SK-N-SH (cell line): ENCODE measurements around the gene POLDIP3. TPM values are rescaled to one million over a fixed set of nuclear protein-coding genes. Genes with fewer than 3 reads are reported as not detected.
"Not testable (repeated sequence)": the region's sequence is repeated elsewhere in the genome, so short reads cannot be mapped to it uniquely, and the experiment has no call there.

Source experiments
- CTCF ChIA-PET: fragments of 300-600, 350-600 bp; formaldehyde crosslinking; extraction: SDS; loops from one replicate; lab custom pipeline; 2021; lab: Yijun Ruan, JAX
- POLR2A ChIA-PET: fragments of 350-600 bp; sonication (Branson Sonifier 250); formaldehyde crosslinking; extraction: SDS; loops from one replicate; lab custom pipeline; 2020; ENCODE audit warnings: antibody characterized with exemption, inconsistent platforms; lab: Yijun Ruan, JAX
- DNase-seq: peaks from one replicate; pipeline ENCODE4 v3.0.0; 2012
- H2AFZ ChIP-seq: fragments of 200-600 bp; sonication (generic); 2 replicates; pipeline ENCODE4 v1.8.1; 2016; ENCODE audit warnings: antibody characterized with exemption, mild to moderate bottlenecking, low read depth
- H3F3A ChIP-seq: fragments of 200-600 bp; sonication (generic); replicated peaks from 2 replicates; pipeline ENCODE3; 2016; ENCODE audit warnings: antibody characterized with exemption, mild to moderate bottlenecking; ENCODE audit not compliant: insufficient read depth
- H3K27ac ChIP-seq, 2 experiments: fragments of 200-500 bp in 1 of 2; fragments of 200-600 bp in 1 of 2; sonication (Bioruptor generic) in 1 of 2; sonication (generic), shearing (Covaris generic) in 1 of 2; 2 replicates each; pipeline versions ENCODE4 v1.5.1 to v1.6.1; 2014 to 2016; ENCODE audit warnings: low read depth in 2 of 2, inconsistent platforms in 1 of 2, low read length in 1 of 2, mild to moderate bottlenecking in 1 of 2, mixed read lengths in 1 of 2
- H3K27me3 ChIP-seq: fragments of 200-600 bp; sonication (generic), shearing (Covaris generic); 2 replicates; pipeline ENCODE4 v1.6.1; 2016; ENCODE audit warnings: mixed run types; ENCODE audit not compliant: insufficient read depth
- H3K36me3 ChIP-seq, 2 experiments: fragments of 200-500 bp in 1 of 2; fragments of 200-600 bp in 1 of 2; sonication (Bioruptor generic) in 1 of 2; sonication (generic) in 1 of 2; replicated peaks in 1 of 2; 2 replicates each; pipeline versions ENCODE3 to v1.5.1; 2014 to 2016; ENCODE audit warnings: low read length in 1 of 2, mild to moderate bottlenecking in 1 of 2; ENCODE audit not compliant: insufficient read depth in 2 of 2, control insufficient read depth in 1 of 2
- H3K4me1 ChIP-seq, 2 experiments: fragments of 200-500 bp in 1 of 2; fragments of 200-600 bp in 1 of 2; sonication (Bioruptor generic) in 1 of 2; sonication (generic), shearing (Covaris generic) in 1 of 2; 2 replicates each; pipeline versions ENCODE4 v1.5.1 to v1.6.1; 2014 to 2016; ENCODE audit warnings: low read depth in 1 of 2, low read length in 1 of 2, mixed run types in 1 of 2; ENCODE audit not compliant: insufficient read depth in 2 of 2, control insufficient read depth in 1 of 2
- H3K4me2 ChIP-seq: fragments of 200-600 bp; sonication (generic), shearing (Covaris generic); 2 replicates; pipeline ENCODE4 v1.6.1; 2017; ENCODE audit warnings: mixed run types
- H3K4me3 ChIP-seq, 2 experiments: fragments of 200-500 bp in 1 of 2; fragments of 200-600 bp in 1 of 2; sonication (Bioruptor generic) in 1 of 2; sonication (generic), shearing (Covaris generic) in 1 of 2; 2 replicates each; pipeline versions ENCODE4 v1.5.1 to v1.8.1; 2014 to 2016; ENCODE audit warnings: low read depth in 2 of 2, inconsistent platforms in 1 of 2, low read length in 1 of 2, mild to moderate bottlenecking in 1 of 2, mixed read lengths in 1 of 2, moderate library complexity in 1 of 2
- H3K79me2 ChIP-seq: fragments of 200-600 bp; sonication (generic); 2 replicates; pipeline ENCODE4 v1.8.1; 2017; ENCODE audit warnings: mild to moderate bottlenecking; ENCODE audit not compliant: insufficient read depth
- H3K9ac ChIP-seq: fragments of 200-600 bp; sonication (generic); 2 replicates; pipeline ENCODE4 v1.6.1; 2017; ENCODE audit warnings: mixed run types
- H3K9me2 ChIP-seq: fragments of 200-600 bp; sonication (generic); 2 replicates; pipeline ENCODE4 v1.6.1; 2017; ENCODE audit warnings: mixed run types
- H3K9me3 ChIP-seq: fragments of 200-600 bp; sonication (generic); 2 replicates; pipeline ENCODE4 v1.6.1; 2017; ENCODE audit warnings: mixed run types, mild to moderate bottlenecking, moderate library complexity
- H4K20me1 ChIP-seq: fragments of 200-600 bp; sonication (generic); 2 replicates; pipeline ENCODE4 v1.6.1; 2017; ENCODE audit warnings: mild to moderate bottlenecking, mixed run types; ENCODE audit not compliant: insufficient read depth
- MXI1 ChIP-seq: IDR thresholded peaks from 2 replicates; pipeline ENCODE4 v1.6.1; 2012; ENCODE audit warnings: mild to moderate bottlenecking, low read depth, low read length, improper control_type of control experiment
- NRF1 ChIP-seq: IDR thresholded peaks from 2 replicates; pipeline ENCODE4 v1.6.1; 2012; ENCODE audit warnings: low read depth, mild to moderate bottlenecking, low read length
- SMC3 ChIP-seq: IDR thresholded peaks from 2 replicates; pipeline ENCODE4 v1.6.1; 2012; ENCODE audit warnings: low read depth, low read length, improper control_type of control experiment
- TAF1 ChIP-seq: IDR thresholded peaks from 2 replicates; pipeline ENCODE4 v1.6.1; 2012; ENCODE audit warnings: low read depth, mild to moderate bottlenecking, low read length, moderate library complexity, borderline replicate concordance
- TEAD4 ChIP-seq: IDR thresholded peaks from 2 replicates; pipeline ENCODE4 v1.4.0; 2012; ENCODE audit warnings: mild to moderate bottlenecking, borderline replicate concordance; ENCODE audit not compliant: insufficient read depth
- YY1 ChIP-seq: IDR thresholded peaks from 2 replicates; pipeline ENCODE4 v1.4.0; 2012; ENCODE audit warnings: low read depth, mild to moderate bottlenecking
- WGBS: methylation state at CpG from one replicate; pipeline ENCODE4 v1.1.6; 2017; ENCODE audit warnings: low lambda C conversion rate; 5-methylcytosine and 5-hydroxymethylcytosine counted together
- polyA plus RNA-seq, 3 experiments: library from polyadenylated mRNA; depleted of rRNA; stranded (reverse); fragments of >200 nt; gene quantifications; 2 replicates each; pipeline ENCODE4 v1.2.3, GENCODE V29; 2012

Gene POLDIP3
- polyA plus RNA-seq, 1 of the 3 experiments (the other 2 are of a cell fraction): 18.8 TPM

DNA sequence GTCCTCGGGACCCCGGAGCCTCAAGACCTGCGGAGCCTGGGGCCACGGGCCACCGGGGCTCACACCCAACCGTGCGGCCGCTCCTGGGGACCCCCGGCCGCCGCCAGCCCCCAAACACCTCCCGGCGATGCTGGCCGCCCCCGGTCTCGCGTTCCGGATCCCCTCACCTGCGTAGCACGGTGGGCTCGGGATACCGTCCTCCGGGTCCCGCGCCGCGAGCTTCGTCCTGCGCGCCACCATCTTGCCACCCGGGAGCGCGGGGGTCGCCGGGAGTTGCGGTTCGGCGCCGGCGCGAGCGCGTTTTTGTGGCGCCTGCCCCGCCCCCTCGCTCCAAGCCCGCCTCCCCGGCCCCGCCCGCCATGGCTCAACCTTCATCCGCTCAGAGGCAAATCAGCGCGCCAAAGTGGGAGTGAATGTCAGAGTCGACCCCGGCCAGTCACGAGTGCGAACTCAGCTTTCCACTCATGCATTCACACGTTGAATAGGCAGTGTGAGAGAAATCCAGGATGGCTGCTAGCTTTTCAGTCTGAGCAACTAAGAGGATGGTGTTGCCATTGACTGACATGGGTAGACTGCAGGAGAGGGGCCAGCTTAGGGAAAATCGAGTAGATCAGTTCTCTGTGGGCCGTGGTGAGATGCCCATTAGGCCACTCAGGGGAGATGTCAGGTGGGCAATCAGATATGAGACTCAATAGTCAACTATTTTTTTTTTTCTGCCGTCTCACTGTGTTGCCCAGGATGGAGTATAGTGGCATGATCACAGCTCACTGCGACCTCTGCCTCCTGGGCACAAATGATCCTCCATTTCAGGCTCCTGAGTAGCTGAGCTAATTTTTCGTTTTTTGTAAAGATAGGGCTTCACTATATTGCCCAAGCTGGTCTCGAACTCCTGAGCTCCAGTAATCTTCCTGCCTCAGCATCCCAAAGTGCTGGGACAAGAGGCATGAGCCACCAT is 32.6 kb downstream of the POLDIP3 start:
- H3F3A ChIP-seq: no peaks in the 10 kb centered on the region
- H3K9ac ChIP-seq: peak overlapping the region; percentile 61; the same call in 1 of the 2 replicates
- H3K27ac ChIP-seq: no peak overlapping the region
- peak; percentile 87 for DNase-seq
- H3K9me3 ChIP-seq: no peaks in the 10 kb centered on the region
- no peaks in the 10 kb centered on the region for H3K79me2 ChIP-seq
- WGBS: 74% methylated on average over 4 of the region's 64 CpGs
- TF ChIP-seq TEAD4 (no peak), TAF1 (peak; percentile 36; the same call in 1 of the 2 replicates), SMC3 (no peak), YY1 (peak; percentile 78), MXI1 (0 out of 2 replicates have a peak, but pooled peaks have one; percentile 21), NRF1 (peak; percentile 58; the same call in 1 of the 2 replicates)
- TF ChIP-seq, all 33 proteins: peak for 4
- Histone ChIP-seq H3K4me1 (no peaks in the 10 kb centered on the region; a peak in 1 of 4 replicates), H4K20me1 (no peaks in the 10 kb centered on the region), H3K4me3 (peak overlapping the region; percentile 51 to 56; a peak in 3 of 4 replicates), H3K27me3 (no peaks in the 10 kb centered on the region), H3K9me2 (no peaks in the 10 kb centered on the region), H3K4me2 (peak overlapping the region; percentile 50; the same call in 1 of the 2 replicates), H3K36me3 (peaks cover 0 to 19% of the 10 kb centered on the region in 2 experiments), H2AFZ (no peak overlapping the region)
- ChIA-PET POLR2A (interaction anchor here (0.7 kb wide), 1 partner anchor 21 kb away, joined by 3 read pairs; no protein-coding TSS in a partner anchor), CTCF (no interaction called here)

DNA sequence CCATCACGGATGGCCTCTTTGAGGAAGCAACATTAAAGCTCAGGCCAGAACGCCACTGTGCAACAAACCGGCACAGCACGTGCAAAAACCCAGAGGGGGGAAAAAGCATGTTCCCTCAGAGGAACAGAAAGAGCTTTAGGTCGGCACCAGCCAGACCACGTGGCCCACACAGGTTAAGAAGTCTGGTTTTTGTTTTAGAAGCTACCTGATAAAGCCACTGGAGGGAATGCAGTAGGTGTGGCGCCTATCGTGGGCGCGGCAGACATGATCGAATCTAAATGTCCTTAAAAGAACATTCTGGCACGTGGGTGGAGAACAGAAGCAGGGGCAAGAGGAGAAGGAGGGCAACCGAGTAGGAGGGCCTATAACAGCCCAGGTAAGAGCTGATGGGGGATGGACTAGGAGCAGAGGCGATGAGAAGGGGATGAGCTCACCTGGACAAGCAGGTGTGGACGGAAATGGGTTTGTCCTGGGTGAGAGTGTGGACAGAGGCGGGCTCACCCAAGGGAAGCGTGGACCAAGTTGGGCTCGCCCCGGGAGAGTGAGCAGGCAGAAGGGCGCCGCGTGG is 33.4 kb downstream of the POLDIP3 start:
- H3K4me1 ChIP-seq, CTCF ChIA-PET, H3F3A ChIP-seq, DNase-seq, H3K9me3 ChIP-seq, H4K20me1 ChIP-seq, H3K79me2 ChIP-seq, H2AFZ ChIP-seq, H3K27me3 ChIP-seq, H3K27ac ChIP-seq, H3K9me2 ChIP-seq: not testable (repeated sequence)
- POLR2A ChIA-PET: interaction anchor here (1.1 kb wide), 1 partner anchor 13 kb away, joined by 3 read pairs; no protein-coding TSS in a partner anchor
- Histone ChIP-seq H3K4me3 (peak overlapping the region; percentile 51 to 56; a peak in 3 of 4 replicates), H3K4me2 (peak overlapping the region; percentile 50; the same call in 1 of the 2 replicates), H3K9ac (peak overlapping the region; percentile 61; the same call in 1 of the 2 replicates), H3K36me3 (peaks cover 0 to 16% of the 10 kb centered on the region in 2 experiments)
- WGBS: 0% methylated on average over 2 of the region's 22 CpGs

DNA sequence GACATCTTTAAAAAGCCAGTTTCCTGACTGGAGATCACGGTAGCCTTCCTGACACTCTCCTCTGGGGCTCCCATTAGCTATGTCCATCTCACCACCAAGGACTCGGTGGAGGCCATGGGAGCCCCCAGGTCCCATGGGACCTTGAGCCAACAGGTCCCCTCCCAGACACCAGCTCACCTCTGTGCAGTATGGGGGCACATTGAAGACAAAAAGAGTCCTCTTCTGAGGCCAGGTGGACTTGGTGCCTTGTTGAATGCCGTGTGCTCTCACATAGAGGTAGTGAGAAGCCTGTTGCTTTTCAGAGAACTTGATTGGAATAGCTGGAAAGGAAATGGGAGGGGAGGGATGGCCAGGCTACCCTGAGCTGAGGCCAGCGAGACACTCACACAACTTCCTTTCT is 34.6 kb downstream of the POLDIP3 start:
- H3K27me3 ChIP-seq, H3K27ac ChIP-seq, H3K9me2 ChIP-seq, H2AFZ ChIP-seq, H3K4me1 ChIP-seq, H3F3A ChIP-seq, H3K4me3 ChIP-seq, DNase-seq, H3K4me2 ChIP-seq, H4K20me1 ChIP-seq, CTCF ChIA-PET, H3K79me2 ChIP-seq, H3K9ac ChIP-seq, H3K9me3 ChIP-seq: not testable (repeated sequence)
- H3K36me3 ChIP-seq: peaks cover 0 to 11% of the 10 kb centered on the region in 2 experiments
- no CpG with 5 or more reads among the region's 4 CpGs for WGBS
- POLR2A ChIA-PET: interaction anchor here (1.1 kb wide), 1 partner anchor 12 kb away, joined by 3 read pairs; no protein-coding TSS in a partner anchor
